Activated CD4-positive, alpha-beta T cell treated with anti-CD3 and anti-CD28 coated beads, Interleukin-2, amount 50 U/mL, for 1 hour (primary cell): ENCODE results near the gene RAB14.

ENCODE experiments used
- DNase-seq: peaks from one replicate; pipeline ENCODE4 v3.0.0-alpha.2; 2020

RAB14 gene

DNA sequence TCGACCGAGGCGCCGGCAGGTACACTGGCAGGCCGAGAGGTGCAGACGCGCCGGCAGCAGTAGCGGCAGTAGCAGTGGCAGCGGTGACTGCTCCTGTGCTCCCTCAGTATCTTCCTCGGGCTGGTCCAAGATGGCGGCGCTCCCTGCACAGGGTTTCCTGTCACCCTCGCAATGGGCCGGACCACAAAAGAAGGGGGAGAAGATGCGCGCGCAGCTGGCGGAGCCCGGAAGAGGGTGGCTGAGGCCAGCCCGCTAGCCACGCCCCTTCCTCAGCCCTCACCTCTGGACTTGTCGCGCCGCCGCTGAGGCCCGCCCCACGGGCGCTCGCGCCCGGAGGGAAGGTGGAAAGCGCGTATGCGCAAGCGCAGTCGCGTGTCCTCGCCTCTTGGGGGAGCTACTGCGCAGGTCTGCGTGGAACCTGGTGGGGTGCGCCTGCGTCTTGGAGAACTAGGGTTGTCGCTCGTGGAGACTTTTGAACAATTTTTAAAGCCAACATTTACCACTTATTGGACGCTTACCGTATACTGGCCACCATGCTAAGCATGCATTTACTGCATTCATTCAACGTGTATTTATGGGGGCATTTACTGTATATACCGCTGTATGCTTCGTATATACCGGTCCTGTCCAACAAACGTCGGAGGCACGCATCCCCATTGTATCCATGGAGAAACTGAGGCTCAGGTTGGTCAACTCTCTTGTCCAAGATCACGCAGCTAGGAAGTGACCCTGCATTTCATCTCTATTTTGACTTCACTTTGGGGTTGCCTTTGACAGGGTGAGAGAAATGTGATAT lies at the start of gene RAB14:
Gene RAB14, minus strand, starts transcription at position 132 of the 796 bp plus-strand sequence. CDS start 8,457 bp downstream, outside the sequence.
- DNase-seq = peak; percentile 100

DNA sequence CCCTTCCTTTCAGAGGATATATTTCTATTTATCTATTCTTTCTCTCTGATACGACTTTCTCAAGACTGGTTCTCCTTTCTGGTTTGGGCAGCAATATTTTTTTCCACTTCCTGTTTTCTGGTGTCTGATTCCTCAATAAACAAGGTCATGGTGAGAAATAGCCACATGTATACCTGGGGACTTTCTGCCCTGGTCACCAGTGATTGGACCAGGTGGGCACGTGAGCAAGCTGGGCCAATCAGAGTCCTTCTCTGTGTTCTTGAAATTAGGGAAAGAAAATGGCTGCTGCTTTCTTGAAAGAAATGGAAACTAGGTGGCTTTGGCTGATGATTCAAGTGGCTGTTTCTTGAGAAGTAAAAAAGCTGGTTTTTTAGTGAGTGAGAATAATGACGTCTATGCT lies 47.9 kb upstream of the RAB14 start:
- no peak for DNase-seq

DNA sequence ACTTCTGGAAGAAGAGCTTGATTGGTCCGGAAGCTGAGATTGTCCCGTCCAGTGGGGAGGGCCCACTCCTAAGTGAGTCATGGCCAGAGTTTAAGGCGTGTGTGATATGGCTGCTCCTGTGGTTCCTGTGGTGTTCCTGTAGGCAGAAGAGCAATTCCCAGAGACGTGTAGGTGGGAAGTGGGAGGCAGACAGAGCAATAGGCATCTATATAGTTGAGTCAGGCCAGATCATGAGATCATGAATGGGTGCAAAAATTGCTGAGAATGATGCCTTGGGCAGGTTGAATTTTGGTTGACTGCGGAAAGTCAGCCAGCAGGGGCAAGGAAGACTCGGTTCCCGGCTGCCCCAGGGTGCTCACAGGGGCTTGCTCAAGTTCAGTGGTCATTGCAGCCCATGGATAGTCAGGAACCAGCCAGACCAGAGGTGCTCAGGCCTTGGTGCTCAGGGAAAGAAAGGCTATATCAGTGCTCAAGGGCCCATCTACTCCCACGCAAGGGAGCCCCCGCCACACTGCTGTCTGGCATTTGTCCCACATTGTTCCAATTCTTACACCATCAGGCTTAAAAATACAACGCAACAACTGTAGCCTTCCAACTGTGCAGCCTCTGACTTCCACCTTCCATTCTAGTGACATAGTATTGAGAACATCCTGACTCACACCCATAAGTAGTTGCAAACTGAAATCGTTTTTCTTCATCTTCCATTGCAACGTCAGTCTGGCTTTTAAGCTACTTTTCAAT lies 45.3 kb upstream of the RAB14 start:
- DNase-seq = no peak

DNA sequence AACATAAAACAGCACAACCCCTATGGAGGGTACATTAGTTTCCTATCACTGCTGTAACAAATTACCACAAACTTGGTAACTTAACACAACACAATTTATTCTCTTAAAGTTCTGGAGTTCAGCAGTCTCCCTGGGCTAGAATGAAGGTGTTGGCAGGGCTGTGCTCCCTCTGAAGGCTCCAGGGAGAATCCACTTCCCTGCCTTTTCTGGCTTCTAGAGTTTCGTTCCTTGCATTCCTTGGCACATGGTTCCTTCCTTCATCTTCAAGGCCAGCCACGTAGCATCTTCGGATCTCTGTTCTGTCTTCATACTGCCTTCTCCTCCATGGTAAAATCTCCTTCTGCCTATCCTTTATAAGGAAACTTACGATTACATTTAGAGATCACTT lies 41.3 kb upstream of the RAB14 start:
- no peak for DNase-seq

DNA sequence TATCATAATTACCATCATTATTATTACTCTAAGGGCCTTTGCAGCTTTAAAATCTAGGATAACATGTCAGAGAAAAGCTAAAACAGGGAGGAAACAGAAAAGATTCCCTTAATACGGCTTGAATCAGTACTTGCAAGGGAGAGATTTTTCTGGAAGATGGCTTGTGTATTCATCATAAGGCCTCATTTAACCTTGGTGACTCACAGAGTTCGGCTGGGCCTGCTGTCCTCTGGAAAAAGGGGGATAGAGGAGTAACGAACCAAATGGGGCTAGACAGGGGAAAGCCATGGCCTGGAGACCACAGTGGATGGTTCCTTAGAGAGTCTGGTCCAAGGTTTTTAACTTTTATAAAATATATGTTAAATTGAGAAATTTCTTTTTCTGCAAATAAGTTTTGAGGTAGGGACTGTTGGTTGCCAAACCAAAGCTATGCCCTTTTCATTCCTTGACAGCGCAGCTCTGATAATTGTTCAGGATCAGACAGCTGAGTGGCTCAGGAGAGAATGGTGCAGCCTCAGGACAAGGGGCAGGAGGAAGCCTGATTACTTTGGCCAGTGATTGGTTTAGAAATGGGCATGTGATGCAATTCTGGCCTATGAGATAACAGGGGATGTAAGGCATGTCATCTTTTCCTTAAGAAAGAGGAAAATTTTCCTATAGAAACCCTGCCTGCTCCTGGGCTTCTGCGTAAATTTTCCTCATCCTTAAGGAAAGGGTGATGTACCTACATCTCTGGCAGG lies 40.7 kb upstream of the RAB14 start:
- no peak for DNase-seq

DNA sequence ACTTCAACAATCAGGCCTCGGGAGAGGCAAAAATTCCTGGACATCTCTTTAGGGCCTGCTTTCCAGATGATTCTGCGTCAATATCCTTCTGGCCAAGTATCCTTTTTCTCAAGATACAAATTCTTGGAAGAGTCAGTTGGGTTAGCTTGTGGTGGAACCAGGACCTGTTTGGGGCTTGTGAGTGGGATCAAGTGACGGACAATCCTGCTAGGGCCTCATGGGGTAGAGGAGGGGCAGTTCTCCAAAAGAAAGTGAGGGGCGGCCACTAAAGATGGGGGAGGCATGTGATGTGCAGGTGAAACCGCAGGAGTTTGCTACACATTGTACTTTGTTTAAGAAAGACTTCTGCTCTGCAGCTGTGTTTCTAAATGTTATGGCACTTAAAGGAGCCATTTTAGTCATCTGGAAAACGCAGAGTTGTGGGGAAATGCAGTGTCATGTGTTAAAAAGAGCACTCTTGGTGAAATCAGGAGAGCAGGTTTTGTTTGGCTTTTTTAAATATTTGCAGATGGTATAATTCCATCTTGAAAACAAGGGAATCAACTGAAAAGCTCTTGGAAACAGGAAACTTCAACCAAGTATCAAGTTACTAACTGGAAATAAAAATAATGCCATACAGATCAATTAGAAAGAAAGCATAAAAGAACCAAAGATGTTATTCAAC lies 38.9 kb upstream of the RAB14 start:
- DNase-seq = no peak

DNA sequence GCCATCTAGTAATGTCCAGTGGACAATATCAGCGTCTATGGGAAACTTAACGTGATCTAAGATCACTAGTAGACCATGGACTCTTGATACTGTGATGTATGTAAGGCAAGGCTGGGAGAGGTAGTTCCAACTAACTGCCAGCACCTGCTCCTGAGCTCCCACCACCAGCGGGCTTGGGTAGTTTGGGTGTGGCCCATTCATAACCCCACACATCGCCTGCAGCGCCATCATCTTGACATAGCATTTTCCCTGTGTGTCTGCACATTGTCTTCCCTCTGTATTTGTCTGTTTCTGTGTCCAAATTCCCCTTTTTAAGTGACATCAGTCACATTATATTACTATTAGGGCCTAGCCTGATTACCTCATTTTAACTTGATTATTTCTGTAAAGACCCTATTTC lies 38.2 kb upstream of the RAB14 start:
- DNase-seq = no peak

DNA sequence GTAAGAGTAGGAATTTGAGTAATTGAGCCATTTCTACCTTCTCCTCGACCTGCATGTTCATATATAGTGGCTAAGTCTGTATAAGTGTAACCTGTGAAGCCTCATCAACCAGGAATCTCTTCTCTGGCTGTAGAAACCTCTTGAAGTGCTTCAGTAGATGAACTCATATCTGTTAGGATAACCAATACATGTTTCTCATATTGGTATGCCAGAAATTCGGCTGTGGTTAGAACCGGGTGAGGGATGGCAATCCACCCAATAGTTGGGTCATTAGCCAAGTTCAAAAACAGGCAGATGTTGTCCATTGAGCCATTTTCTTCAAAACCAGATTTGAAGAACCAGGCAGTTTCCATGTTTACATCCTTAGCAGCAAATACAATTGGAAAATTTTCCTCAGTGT lies 37.4 kb upstream of the RAB14 start:
- no peak for DNase-seq

DNA sequence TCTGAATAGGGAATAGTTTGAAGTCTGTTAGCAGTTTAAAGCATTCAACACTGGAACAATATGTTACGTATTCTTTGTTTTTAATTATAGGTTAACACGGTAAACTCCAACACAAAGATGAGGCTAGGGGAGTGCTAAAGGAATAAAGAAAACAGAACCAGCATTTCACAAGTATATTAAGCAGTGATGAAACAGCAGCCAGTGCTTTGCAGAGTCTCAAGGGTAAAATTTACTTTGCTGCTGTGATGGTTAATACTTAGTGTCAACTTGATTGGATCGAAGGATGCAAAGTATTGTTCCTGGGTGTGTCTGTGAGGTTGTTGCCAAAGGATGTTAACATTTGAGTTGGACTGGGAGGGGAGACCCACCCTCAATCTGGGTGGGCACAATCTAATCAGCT lies 36.2 kb upstream of the RAB14 start:
- no peak for DNase-seq

DNA sequence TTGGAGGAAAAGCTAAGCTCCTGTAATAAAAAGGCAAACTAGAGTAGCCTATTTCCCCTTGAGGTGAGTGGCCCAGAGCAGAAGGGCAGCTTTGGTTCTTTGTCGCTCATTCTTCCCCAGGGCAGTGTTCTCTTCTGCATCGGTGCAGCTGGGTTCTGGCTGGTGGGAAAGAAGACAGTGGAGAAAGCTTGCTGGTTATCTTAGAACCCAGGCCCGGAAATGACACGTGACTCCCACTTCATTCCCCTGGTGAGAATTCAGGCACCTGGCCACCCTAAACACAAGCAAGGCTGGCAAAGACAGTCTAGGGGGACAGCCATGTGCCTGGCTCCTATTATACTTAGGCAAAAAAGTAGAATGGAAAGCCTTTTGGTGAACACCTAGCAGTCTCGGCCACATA lies 33.8 kb upstream of the RAB14 start:
- DNase-seq = no peak

DNA sequence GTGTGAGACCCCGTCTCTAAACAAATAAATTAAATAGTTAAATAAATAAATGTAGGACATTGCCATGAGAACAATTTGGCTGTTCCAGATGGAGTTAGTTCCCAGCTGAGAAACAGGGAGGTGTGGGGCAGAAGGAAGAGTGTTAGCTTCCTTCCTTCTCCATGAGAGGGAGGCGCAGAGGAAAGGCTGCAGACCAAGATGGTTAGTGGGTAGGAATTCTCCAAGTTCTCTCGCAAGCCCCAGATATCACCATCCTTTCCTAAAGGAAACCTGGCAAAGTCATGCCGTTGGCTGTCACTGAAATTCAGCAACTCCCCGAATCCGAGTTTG lies 33.1 kb upstream of the RAB14 start:
- no peak for DNase-seq

DNA sequence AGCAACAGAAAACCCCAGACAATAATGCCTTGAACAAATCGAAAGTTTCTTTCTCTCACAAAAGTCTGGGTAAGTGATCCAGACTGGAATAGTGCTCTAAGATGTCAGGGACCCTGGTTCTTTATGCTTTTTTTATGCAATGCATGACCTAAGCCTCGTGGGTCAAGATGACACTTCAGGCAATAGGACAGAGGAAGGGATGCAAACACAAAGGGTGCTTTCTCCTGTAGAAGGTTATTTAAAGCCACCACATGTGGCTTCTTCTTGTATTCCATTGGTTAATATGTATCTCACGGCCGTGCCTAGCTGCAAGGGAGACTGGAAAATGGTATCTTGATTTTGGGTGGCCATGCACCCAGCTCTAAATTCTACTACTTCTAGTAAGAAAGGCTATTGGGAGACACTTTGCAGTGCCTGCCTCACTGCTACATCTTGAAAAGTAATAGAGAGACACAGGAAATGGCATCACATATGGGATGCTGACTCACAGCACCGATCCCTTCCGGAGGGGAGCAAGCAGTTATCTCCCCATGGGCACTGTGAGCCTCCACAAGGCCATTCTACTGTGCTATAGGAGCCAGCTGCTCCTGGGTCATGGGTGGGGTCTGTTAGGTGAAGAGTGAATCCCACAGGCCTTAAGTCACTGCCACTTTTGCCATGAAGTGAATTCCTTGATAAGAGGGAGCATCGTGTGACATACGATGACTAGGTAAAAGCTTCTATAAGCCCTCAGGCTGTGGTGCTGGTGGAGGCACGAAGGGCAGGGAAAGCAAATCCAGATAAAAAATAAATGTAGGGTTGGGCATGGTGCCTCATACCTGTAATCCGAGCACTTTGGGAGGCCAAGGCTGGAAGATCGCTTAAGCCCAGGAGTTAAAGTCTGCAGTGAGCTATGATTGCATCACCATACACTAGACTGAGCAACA lies 32.5 kb upstream of the RAB14 start:
- DNase-seq = no peak

DNA sequence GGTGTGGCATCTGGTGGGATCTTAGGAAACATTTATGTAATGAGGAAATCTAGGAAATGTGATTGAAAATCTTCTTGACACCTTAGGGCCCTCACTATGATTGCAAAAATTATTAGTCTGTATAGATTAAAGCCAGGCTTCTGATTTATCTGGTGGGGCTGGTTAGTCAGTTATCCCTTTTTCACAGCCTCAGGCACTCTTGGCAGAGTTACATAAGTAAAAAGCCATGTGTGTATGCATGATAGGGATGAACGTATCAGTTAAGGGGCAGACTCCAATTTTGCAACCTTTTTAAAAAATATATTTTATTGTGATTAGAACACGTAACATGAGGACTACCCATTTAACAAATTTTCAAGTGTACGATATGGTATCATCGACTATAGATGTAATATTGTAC lies 30.6 kb upstream of the RAB14 start:
- no peak for DNase-seq

DNA sequence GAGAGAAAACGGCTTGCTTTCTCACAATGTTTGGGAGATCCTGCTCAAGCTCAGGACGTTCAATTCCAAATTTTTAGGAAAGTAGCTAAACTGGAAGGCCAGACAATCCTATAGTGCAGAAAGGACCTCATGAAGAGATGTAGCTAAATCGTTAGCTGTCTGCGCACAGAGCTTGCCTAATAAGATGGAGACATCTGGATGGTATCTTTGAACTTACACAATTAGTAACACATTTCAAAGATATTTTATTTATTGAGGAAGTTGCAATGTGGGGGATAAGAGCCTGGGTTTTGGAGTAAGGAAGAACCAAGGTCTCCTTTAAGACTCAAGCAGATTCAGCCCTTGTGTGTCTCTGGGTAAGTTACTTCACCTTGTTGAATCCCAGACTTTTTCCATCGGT lies 28.6 kb upstream of the RAB14 start:
- no peak for DNase-seq

DNA sequence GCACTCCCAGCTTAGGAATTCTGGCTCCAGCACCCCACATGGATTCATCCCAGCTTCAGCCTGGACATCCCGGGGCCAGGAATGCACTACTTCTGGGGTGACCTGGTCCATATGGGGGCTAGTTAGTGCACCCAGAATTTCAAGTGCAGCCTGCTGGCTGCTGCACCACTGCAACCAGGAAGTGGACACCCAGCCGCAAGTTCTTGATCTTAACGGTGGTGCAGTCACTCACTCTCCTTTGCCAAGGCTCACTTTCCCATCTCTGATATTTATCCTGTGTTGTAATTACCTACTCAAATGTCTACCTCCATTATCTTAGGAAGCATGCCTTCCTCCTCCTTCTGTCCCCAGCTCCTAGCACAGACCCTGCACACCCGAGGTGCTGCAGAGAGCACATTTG lies 26.2 kb upstream of the RAB14 start:
- no peak for DNase-seq

DNA sequence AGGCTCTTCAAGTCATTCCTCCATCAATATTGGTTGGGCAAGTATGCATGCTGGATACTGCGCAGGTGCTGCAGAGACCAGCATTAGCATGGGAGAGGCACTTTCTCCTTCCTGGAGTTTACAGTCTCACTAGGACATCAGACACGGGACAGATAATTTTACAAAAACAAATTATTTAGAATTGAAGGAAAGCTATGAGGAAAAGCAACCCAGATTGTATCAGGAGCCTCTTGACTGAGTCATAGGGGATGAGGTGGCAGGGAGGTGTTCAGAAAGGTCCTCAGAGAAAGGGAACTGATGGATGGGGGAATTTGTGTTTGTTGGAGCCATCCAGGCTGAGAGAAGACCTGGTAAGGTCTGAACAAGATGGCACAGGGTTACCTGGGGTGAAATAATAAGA lies 24.5 kb upstream of the RAB14 start:
- DNase-seq = no peak

DNA sequence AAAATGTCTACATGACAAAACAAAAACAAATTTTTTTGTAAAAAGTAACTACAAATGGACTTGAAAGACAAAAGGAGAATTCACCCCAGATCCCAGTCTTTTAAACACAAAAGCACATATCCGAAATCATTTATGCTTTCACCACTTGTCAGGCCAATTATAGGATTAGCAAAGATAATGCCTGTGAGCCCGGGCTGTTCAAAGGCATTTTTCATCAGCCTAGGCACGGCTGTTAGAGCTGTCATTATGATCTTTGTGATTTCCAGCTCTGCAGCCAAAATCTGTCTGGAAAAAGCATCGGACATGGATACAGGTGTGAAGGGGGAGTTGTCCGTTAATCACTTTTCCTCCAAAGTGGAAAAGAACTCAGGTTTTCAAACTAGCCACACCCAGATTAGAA lies 23.6 kb upstream of the RAB14 start:
- DNase-seq = no peak

DNA sequence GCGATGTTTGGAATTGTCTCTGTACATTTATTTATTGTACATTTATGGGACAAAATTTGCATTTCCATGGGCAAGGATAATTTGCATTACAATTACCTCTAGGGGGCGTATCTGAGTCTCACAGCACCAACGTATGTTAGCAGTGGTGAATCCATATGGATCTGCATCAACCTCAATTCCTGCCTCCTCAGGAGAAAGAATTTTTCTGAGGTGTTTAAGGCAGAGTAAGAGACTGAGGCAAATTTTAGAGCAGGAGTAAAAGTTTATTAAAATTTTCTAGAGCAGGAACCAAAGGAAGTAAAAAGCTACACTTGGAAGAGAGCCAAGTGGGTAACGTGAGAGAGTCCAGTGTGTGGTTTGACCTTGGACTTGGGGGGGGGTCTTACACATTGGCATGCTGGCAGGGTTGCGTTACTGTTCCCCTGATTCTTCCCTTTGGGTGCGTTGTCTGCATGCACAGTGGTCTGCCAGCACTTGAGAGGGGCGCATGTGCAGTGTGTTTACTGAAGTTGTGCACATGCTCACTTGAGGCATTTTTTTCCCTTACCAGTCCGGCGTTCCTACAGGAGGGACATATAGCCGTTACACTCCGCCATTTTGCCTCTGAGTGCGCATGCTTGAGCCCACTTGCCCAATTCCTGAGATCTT lies 21.0 kb upstream of the RAB14 start:
- no peak for DNase-seq

DNA sequence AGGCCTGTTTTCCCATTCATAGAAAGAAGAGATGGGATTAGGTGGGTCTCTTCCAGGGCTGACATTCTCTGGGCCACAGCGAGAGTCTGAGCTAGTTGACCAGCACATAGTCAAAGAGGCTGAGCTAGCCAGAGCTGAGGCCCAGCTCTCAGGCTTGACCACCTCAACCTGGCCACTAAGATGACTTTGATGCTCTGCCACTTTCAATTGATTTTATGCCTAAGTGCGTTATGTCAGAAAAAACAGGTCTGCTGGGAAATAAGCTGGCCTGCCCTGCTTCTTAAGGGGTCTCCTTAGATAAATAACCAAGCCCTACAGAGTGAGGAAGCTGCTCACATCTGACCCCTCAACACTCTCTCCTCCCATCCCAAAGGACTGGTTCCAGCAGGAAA lies 20.0 kb upstream of the RAB14 start:
- DNase-seq = no peak

DNA sequence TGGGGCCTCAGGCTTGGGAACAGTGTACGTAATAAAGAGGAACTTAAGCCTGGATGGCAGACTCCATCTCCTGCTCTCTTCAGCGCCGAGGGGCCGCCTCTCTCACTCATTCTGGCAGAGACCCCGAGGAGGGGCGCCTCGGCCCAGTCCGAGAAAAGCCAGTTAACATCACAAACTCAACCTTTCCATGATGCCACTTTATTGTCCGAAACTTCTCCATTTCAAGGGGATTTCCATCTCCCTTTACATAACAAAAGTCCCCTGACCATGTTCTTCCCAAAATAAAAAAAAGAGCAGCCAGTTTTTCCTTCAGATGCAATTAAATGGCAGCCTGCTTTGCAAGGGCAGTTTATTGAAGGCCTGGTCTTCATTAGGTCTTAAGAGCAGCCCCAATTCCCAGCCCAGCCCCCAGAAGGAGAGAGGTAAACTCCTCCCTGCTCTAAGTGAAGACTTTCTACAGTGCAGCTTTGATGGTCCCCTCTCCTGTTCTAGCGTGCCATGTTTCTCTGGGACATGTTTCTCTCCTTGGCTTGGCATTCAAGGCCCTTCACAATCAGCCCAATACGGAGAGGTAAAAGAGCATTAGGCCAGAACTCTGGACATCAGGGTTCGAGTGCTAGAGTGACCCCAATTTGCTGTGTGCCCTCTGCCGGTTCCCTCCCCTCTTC lies 19.5 kb upstream of the RAB14 start:
- no peak for DNase-seq

DNA sequence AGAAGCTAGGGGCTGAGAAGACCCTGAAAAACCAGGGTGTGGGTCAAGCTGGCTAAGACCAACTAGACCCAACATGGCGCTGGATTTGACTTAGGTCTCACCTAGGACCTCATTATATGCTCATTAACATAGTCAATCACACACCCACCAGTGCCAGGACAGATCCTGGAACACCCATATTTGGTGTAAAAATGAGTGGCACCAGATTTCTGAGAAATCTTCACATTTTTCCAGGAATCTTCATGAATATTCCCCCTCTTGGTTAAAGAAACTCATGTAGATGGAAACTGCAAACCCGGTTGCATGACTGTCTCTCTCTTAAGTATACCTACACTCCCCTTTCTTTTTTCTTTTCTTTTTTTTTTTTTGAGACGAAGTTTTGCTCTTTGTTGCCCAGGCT lies 17.9 kb upstream of the RAB14 start:
- DNase-seq = no peak
